Right lobe of liver (tissue), 4 donors: ENCODE data around the gene HDAC9.

ENCODE experiments used
- CTCF ChIP-seq, 4 donors: fragments of 200-600 bp in 3 of 4; fragments of 450-650 bp in 1 of 4; IDR thresholded peaks; one replicate each; pipeline versions ENCODE4 v1.5.1 to v1.8.0; 2016 to 2022; ENCODE audit warnings: antibody characterized with exemption in 4 of 4, mild to moderate bottlenecking in 2 of 4
- POLR2A ChIP-seq: fragments of 450-650 bp; IDR thresholded peaks from one replicate; pipeline ENCODE4 v1.6.1; 2017; ENCODE audit warnings: antibody characterized with exemption, mild to moderate bottlenecking
- donor health status: DM: no; HTN: no; CAD: no.
- donor health status: DM: no; HTN: no; CAD: no.
- donor health status: DM: no; HTN: yes; CAD: no.

- TF ChIP-seq POLR2A (no peak), CTCF (IDR thresholded peaks at IDR 0.05) (no peak)
These were observed 85.4 kb downstream of the HDAC9 start for GRCh38 chr7:18580950-18581349.
